ENCODE results near the gene SV2B. TPM values are rescaled to one million over a fixed set of nuclear protein-coding genes. Genes with fewer than 3 reads are reported as not detected.

SV2B gene
- total and polyA plus RNA-seq, 9 of the 15 experiments (the other 6 are each of a cell fraction or from before 2014, with no cell fraction given) = 0.01 to 0.25 (median 0.11) TPM

GRCh38 chr15:91193378-91193720, 93.3 kb downstream of the SV2B start:
- Histone ChIP-seq H3K36me3 (ENCODE audit: control insufficient read depth, insufficient read depth, low read length) (no peaks in the 10 kb centered on the region), H3K27me3 (ENCODE audit: control insufficient read depth in 2 of 2, insufficient read depth in 2 of 2, low read length in 2 of 2) (peaks cover 0 to 24% of the 10 kb centered on the region in 2 experiments; a peak in 2 of 5 replicates), H3K79me2 (ENCODE audit: control insufficient read depth, insufficient read depth, low read length) (no peaks in the 10 kb centered on the region), H3K27ac (ENCODE audit: extremely low read depth, low read depth, low read length) (no peak overlapping the region), H3K4me3 (no peak overlapping the region), H3K9ac (ENCODE audit: insufficient read depth in 1 of 2, low read depth in 2 of 2, low read length in 2 of 2) (no peak overlapping the region), H4K20me1 (replicated peaks; ENCODE audit: control insufficient read depth, insufficient read depth, low read length) (no peaks in the 10 kb centered on the region), H2AFZ (ENCODE audit: low read depth, low read length) (no peak overlapping the region), H3K9me1 (ENCODE audit: control insufficient read depth, insufficient read depth, low read length) (no peaks in the 10 kb centered on the region), H3K4me1 (replicated peaks in 1 of 2; ENCODE audit: control insufficient read depth in 2 of 2, insufficient read depth in 2 of 2, low read length in 2 of 2) (no peaks in the 10 kb centered on the region), H3K9me3 (replicated peaks; ENCODE audit: control insufficient read depth, insufficient read depth, low read depth, low read length) (no peaks in the 10 kb centered on the region), H3K4me2 (ENCODE audit: insufficient read depth, low read length) (no peak overlapping the region)
- no peak for FAIRE-seq
- no peak for DNase-seq (ENCODE audit: extremely low read depth in 1 of 4, low spot score in 3 of 4)
- WGBS (ENCODE audit: insufficient coverage, low coverage, missing lambda C conversion rate) = 0% methylated on average over 2 of the region's 2 CpGs
- intact Hi-C loops (cut with micrococcal nuclease) = no loop called here
- CTCF ChIA-PET (ENCODE audit: low intra/inter-chr PET ratio) = interaction anchor here (0.7 kb wide), 1 partner anchor 116 kb away, joined by 3 read pairs; no protein-coding TSS in a partner anchor
- in situ Hi-C loops (cut with MboI) = no loop called here
- BruUV-seq (replicated peaks) = no TSS peak
- no peak for ATAC-seq
- POLR2A ChIA-PET = interaction anchor here (0.9 kb wide), 1 partner anchor 131 kb away, joined by 3 read pairs; no protein-coding TSS in a partner anchor
- TF ChIP-seq ZNF76 (CRISPR knock-in tag; IDR thresholded peaks at IDR 0.05; ENCODE audit: borderline replicate concordance) = no peak
- no peak for TF ChIP-seq ZBTB17 (CRISPR knock-in tag; IDR thresholded peaks at IDR 0.05)
- TF ChIP-seq ZBED1 (IDR thresholded peaks at IDR 0.05) = no peak
- no peak for TF ChIP-seq ZNF79 (CRISPR knock-in tag; IDR thresholded peaks at IDR 0.05; ENCODE audit: low read depth)
- TF ChIP-seq, protein P1, sequence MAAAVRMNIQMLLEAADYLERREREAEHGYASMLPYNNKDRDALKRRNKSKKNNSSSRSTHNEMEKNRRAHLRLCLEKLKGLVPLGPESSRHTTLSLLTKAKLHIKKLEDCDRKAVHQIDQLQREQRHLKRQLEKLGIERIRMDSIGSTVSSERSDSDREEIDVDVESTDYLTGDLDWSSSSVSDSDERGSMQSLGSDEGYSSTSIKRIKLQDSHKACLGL (CRISPR knock-in tag; IDR thresholded peaks at IDR 0.05; ENCODE audit: borderline replicate concordance, poor library complexity, severe bottlenecking) = no peak
- TF ChIP-seq HEY1 (CRISPR knock-in tag; IDR thresholded peaks at IDR 0.05; ENCODE audit: borderline replicate concordance) = no peak
- TF ChIP-seq RB1 (IDR thresholded peaks at IDR 0.05; ENCODE audit: low read depth) = no peak
- TF ChIP-seq ERF (CRISPR knock-in tag; IDR thresholded peaks at IDR 0.05) = no peak
- TF ChIP-seq, protein P2, sequence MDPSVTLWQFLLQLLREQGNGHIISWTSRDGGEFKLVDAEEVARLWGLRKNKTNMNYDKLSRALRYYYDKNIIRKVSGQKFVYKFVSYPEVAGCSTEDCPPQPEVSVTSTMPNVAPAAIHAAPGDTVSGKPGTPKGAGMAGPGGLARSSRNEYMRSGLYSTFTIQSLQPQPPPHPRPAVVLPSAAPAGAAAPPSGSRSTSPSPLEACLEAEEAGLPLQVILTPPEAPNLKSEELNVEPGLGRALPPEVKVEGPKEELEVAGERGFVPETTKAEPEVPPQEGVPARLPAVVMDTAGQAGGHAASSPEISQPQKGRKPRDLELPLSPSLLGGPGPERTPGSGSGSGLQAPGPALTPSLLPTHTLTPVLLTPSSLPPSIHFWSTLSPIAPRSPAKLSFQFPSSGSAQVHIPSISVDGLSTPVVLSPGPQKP (CRISPR knock-in tag; IDR thresholded peaks at IDR 0.05) = no peak
- TF ChIP-seq THAP12 (CRISPR knock-in tag; IDR thresholded peaks at IDR 0.05) = no peak
- TF ChIP-seq HDAC2 (IDR thresholded peaks at IDR 0.05) = no peak
- TF ChIP-seq KHSRP (IDR thresholded peaks at IDR 0.05) = no peak
- no peak for TF ChIP-seq SP2 (IDR thresholded peaks at IDR 0.05; ENCODE audit: extremely low read depth, low read depth, low read length, poor library complexity, severe bottlenecking)
- TF ChIP-seq E2F4 (CRISPR knock-in tag; IDR thresholded peaks at IDR 0.05; ENCODE audit: low read depth) = no peak
- no peak for TF ChIP-seq MEF2A (IDR thresholded peaks at IDR 0.05; ENCODE audit: control insufficient read depth, low read depth, low read length)
- no peak for TF ChIP-seq ZNF324 (CRISPR knock-in tag; IDR thresholded peaks at IDR 0.05)
- TF ChIP-seq, protein P3, sequence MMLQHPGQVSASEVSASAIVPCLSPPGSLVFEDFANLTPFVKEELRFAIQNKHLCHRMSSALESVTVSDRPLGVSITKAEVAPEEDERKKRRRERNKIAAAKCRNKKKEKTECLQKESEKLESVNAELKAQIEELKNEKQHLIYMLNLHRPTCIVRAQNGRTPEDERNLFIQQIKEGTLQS (IDR thresholded peaks at IDR 0.05) = no peak
- TF ChIP-seq, protein P3 (CRISPR knock-in tag; conservative IDR thresholded peaks at IDR 0.05) = no peak
- no peak for TF ChIP-seq CBX1 (IDR thresholded peaks at IDR 0.05; ENCODE audit: low read depth)

Data from K562 (cell line).